K562 (cell line): ENCODE measurements around the gene DOK3. TPM values are rescaled to one million over a fixed set of nuclear protein-coding genes. Genes with fewer than 3 reads are reported as not detected.

Source experiments
- ATAC-seq: fragments of 200-7000 bp; cut with Tn5 transposase; 3 replicates; pipeline ENCODE4 v1.9.1; 2020; ENCODE audit warnings: moderate library complexity
- BruUV-seq: library from RNA; stranded (reverse); fragments of 400-500 nt; replicated peaks from 2 replicates; lab custom pipeline; 2021; lab: Mats Ljungman, UMichigan
- CTCF ChIA-PET: fragments of 300-600 bp; formaldehyde crosslinking; extraction: SDS; loops from one replicate; lab custom pipeline; 2021; ENCODE audit warnings: low intra/inter-chr PET ratio; lab: Yijun Ruan, JAX
- POLR2A ChIA-PET: fragments of 300-600, 350-650 bp; sonication (Branson Sonifier 250); formaldehyde crosslinking; extraction: SDS; loops from one replicate; lab custom pipeline; 2021; ENCODE audit warnings: antibody characterized with exemption, inconsistent platforms; lab: Yijun Ruan, JAX
- DNase-seq, 4 experiments: peaks; one replicate each; pipeline versions ENCODE4 v3.0.0 to v3.0.0-alpha.2; 2011 to 2018; ENCODE audit warnings: low spot score in 3 of 4, mixed read lengths in 3 of 4; ENCODE audit errors: extremely low read depth in 1 of 4
- FAIRE-seq: peaks from 2 replicates; lab custom pipeline; 2011; peaks lifted over from hg19 to GRCh38; lab: Jason Lieb, UNC
- H2AFZ ChIP-seq: 2 replicates; pipeline ENCODE4 v1.6.0; 2011; ENCODE audit warnings: low read depth, low read length, control low read depth, inconsistent platforms
- H3K27ac ChIP-seq: fragments of 200-600 bp; 3 replicates; pipeline ENCODE4 v1.8.0; 2011; ENCODE audit warnings: low read depth, mild to moderate bottlenecking, control low read depth, inconsistent platforms, low read length, moderate library complexity, mixed read lengths; ENCODE audit errors: extremely low read depth
- H3K27me3 ChIP-seq, 2 experiments: fragments of 300-600 bp in 1 of 2; 2 replicates in 1 of 2; 3 replicates in 1 of 2; pipeline versions ENCODE4 v1.6.0 to v1.8.0; 2011; ENCODE audit warnings: inconsistent platforms in 2 of 2, low read length in 2 of 2, mild to moderate bottlenecking in 1 of 2, mixed read lengths in 1 of 2, moderate library complexity in 1 of 2; ENCODE audit not compliant: control insufficient read depth in 2 of 2, insufficient read depth in 2 of 2
- H3K36me3 ChIP-seq: fragments of 300-600 bp; 3 replicates; pipeline ENCODE4 v1.8.0; 2011; ENCODE audit warnings: mild to moderate bottlenecking, low read length, inconsistent platforms; ENCODE audit not compliant: control insufficient read depth, insufficient read depth
- H3K4me1 ChIP-seq, 2 experiments: fragments of 200-600 bp in 1 of 2; replicated peaks in 1 of 2; 2 replicates in 1 of 2; 3 replicates in 1 of 2; pipeline versions ENCODE4 v1.5.1 to v1.8.0; 2011; ENCODE audit warnings: inconsistent platforms in 2 of 2, low read length in 2 of 2, mild to moderate bottlenecking in 1 of 2, mixed read lengths in 1 of 2, moderate library complexity in 1 of 2; ENCODE audit not compliant: control insufficient read depth in 2 of 2, insufficient read depth in 2 of 2
- H3K4me2 ChIP-seq: 2 replicates; pipeline ENCODE4 v1.6.1; 2011; ENCODE audit warnings: low read length, control low read depth, inconsistent platforms, mixed read lengths; ENCODE audit not compliant: insufficient read depth
- H3K4me3 ChIP-seq: fragments of 200-600 bp; sonication (generic), shearing (Covaris generic); 2 replicates; pipeline ENCODE4 v1.5.1; 2016; ENCODE audit warnings: control low read depth, inconsistent platforms
- H3K79me2 ChIP-seq: fragments of 200-600 bp; 3 replicates; pipeline ENCODE4 v1.8.0; 2011; ENCODE audit warnings: low read length, inconsistent platforms; ENCODE audit not compliant: control insufficient read depth, insufficient read depth
- H3K9ac ChIP-seq, 2 experiments: 2 replicates each; pipeline versions ENCODE4 v1.6.0 to v1.6.1; 2011; ENCODE audit warnings: low read depth in 2 of 2, low read length in 2 of 2, control low read depth in 1 of 2, inconsistent platforms in 1 of 2, mild to moderate bottlenecking in 1 of 2, mixed read lengths in 1 of 2; ENCODE audit not compliant: insufficient read depth in 1 of 2
- H3K9me1 ChIP-seq: one replicate; pipeline ENCODE4 v1.6.0; 2011; ENCODE audit warnings: inconsistent platforms, mild to moderate bottlenecking, low read length, moderate library complexity; ENCODE audit not compliant: control insufficient read depth, insufficient read depth
- H3K9me3 ChIP-seq: replicated peaks from 2 replicates; pipeline ENCODE4 v1.5.1; 2011; ENCODE audit warnings: low read depth, low read length, inconsistent platforms; ENCODE audit not compliant: control insufficient read depth, insufficient read depth
- H4K20me1 ChIP-seq: replicated peaks from 2 replicates; pipeline ENCODE4 v1.6.1; 2011; ENCODE audit warnings: low read length, inconsistent platforms, mixed read lengths; ENCODE audit not compliant: control insufficient read depth, insufficient read depth
- ATF1 ChIP-seq, 2 experiments: fragments of 450-650 bp in 1 of 2; IDR thresholded peaks; 2 replicates each; pipeline ENCODE4 v1.6.1; 2016; ENCODE audit warnings: missing compliant biosample characterization in 1 of 2, missing genetic modification characterization in 1 of 2
- CBFB ChIP-seq: sonication (generic); formaldehyde crosslinking; IDR thresholded peaks from 2 replicates; pipeline ENCODE4 v1.4.0; 2020; ENCODE audit warnings: mild to moderate bottlenecking, missing genetic modification reagents
- EGR1 ChIP-seq: fragments of 450-650 bp; conservative IDR thresholded peaks from 2 replicates; pipeline ENCODE4 v1.6.1; 2017; ENCODE audit warnings: mild to moderate bottlenecking
- ESRRA ChIP-seq: fragments of 450-650 bp; IDR thresholded peaks from 2 replicates; pipeline ENCODE4 v1.6.1; 2014; ENCODE audit warnings: low read depth, mild to moderate bottlenecking, moderate library complexity, borderline replicate concordance
- ETS1 ChIP-seq: conservative IDR thresholded peaks from 2 replicates; pipeline ENCODE4 v1.6.1; 2011; ENCODE audit warnings: low read depth, mild to moderate bottlenecking, low read length; ENCODE audit not compliant: control insufficient read depth
- ETV1 ChIP-seq: fragments of 450-650 bp; conservative IDR thresholded peaks from 2 replicates; pipeline ENCODE4 v1.6.1; 2016; ENCODE audit warnings: missing genetic modification characterization, control low read depth, low read depth, missing compliant biosample characterization
- GATAD2B ChIP-seq: fragments of 450-650 bp; IDR thresholded peaks from 2 replicates; pipeline ENCODE4 v1.6.1; 2017; ENCODE audit warnings: mild to moderate bottlenecking, borderline replicate concordance
- ILF3 ChIP-seq: fragments of 450-650 bp; IDR thresholded peaks from 2 replicates; pipeline ENCODE4 v1.6.1; 2018; ENCODE audit warnings: antibody characterized with exemption, mild to moderate bottlenecking, moderate library complexity, borderline replicate concordance
- MYNN ChIP-seq, 2 experiments: sonication (generic); formaldehyde crosslinking in 1 of 2; IDR thresholded peaks; 2 replicates each; pipeline versions ENCODE4 v1.5.0 to v1.6.1; 2016 to 2020; ENCODE audit warnings: antibody characterized with exemption in 1 of 2, missing genetic modification reagents in 1 of 2
- PTTG1 ChIP-seq: fragments of 450-650 bp; IDR thresholded peaks from 2 replicates; pipeline ENCODE4 v1.6.1; 2016; ENCODE audit warnings: low read depth, mild to moderate bottlenecking, missing genetic modification characterization, missing compliant biosample characterization
- SMARCB1 ChIP-seq: IDR thresholded peaks from 2 replicates; pipeline ENCODE4 v1.6.1; 2011; ENCODE audit warnings: improper control_type of control experiment, low read depth; ENCODE audit not compliant: insufficient read length
- TAF1 ChIP-seq: IDR thresholded peaks from 2 replicates; pipeline ENCODE4 v1.6.1; 2011; ENCODE audit warnings: mild to moderate bottlenecking, low read length, moderate library complexity; ENCODE audit not compliant: insufficient read depth, control insufficient read depth, severe bottlenecking; ENCODE audit errors: extremely low read depth
- XRCC5 ChIP-seq: fragments of 200-400 bp; formaldehyde crosslinking; IDR thresholded peaks from 2 replicates; pipeline ENCODE4 v1.6.1; 2017; ENCODE audit warnings: low read depth, mild to moderate bottlenecking, low read length
- WGBS: fragments of 100-300 bp; shearing (Covaris generic); methylation state at CpG from one replicate; pipeline ENCODE4 v1.1.6; 2016; ENCODE audit warnings: low coverage, mixed read lengths; ENCODE audit not compliant: insufficient coverage; ENCODE audit errors: missing lambda C conversion rate; 5-methylcytosine and 5-hydroxymethylcytosine counted together
- in situ Hi-C: fragments of 300-500 bp; cut with MboI; formaldehyde crosslinking; loops from 4 replicates; pipeline ENCODE4 v1.15.0; 2018; ENCODE audit warnings: inconsistent platforms, mixed read lengths
- intact Hi-C: fragments of 100-400 bp; cut with micrococcal nuclease; formaldehyde crosslinking; loops from 2 replicates; pipeline ENCODE4 v1.14.2; 2022
- polyA plus RNA-seq, 8 experiments: library from polyadenylated mRNA; depleted of rRNA in 4 of 8; stranded (reverse) in 5 of 8; unstranded in 3 of 8; fragments of >200 nt; fragmentation: Nextera tagmentation in 2 of 8; fragmentation: Illumina TruSeq in 1 of 8; extraction: Ambion mirVana in 2 of 8; extraction: Trizol in 1 of 8; gene quantifications; 2 replicates each; pipeline versions ENCODE4 v1.2.1 to v1.2.3, GENCODE V29; 2011 to 2014; ENCODE audit warnings: inconsistent platforms in 1 of 8, missing spikeins in 1 of 8
- total RNA-seq, 7 experiments: library from RNA; depleted of rRNA in 6 of 7; stranded (reverse); fragments of >200 nt in 6 of 7; fragmentation: Illumina TruSeq in 2 of 7; extraction: Trizol in 2 of 7; gene quantifications; 2 replicates each; pipeline versions ENCODE4 v1.2.1 to v1.2.3, GENCODE V29; 2011 to 2021; ENCODE audit warnings: low replicate concordance in 1 of 7
- TF ChIP-seq, protein P1 (sequence below): fragments of 450-650 bp; IDR thresholded peaks from 2 replicates; pipeline ENCODE4 v1.6.1; 2018; ENCODE audit not compliant: partially characterized antibody

DOK3 gene
- total and polyA plus RNA-seq, 9 of the 15 experiments (the other 6 are each of a cell fraction or from before 2014, with no cell fraction given): 1.3 to 23.0 (median 8.0) TPM

DNA sequence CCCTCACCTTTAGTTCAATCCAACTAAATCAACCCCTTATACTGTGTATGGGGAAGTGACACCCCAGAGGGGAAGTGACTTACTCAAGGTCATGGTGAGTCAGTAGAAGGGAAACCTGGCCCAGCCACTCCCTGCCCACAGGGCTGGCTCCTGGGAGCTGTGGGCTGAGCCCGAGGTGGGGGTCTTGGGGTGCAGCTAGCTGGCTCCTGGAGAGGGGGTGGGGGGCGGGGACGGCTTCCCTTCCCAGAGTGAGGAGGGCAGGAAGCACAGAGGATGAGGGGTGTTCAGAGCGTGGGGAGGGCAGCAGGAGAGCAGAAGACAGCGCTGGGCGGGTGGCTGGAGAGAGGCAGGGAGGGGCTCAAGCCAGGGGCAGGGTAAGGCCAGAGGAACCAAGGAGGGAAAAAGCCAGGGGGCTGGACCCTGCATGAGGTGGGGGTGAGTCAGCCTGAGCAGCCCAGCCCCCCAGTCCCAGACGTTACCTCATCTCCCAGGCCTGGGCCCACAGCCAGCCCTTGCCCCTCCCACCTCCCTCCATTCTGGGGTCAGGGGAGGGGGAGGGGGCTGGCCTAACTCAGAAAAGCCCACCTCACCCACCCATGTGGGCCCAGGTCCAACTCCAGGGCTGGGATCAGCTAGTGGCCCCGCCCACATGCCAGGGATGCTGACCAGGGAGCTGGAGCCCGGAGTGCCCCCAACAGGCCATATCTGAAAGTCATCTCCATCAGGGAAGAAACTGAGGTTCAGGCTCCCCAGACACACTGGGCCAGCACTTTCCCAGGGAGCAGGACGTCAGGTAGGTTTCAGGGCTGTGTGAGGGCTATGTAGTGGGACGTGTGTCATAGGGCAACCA is 15.1 kb downstream of the DOK3 start:
- Histone ChIP-seq H3K27me3 (no peaks in the 10 kb centered on the region), H3K9me1 (no peaks in the 10 kb centered on the region), H3K27ac (peak overlapping the region; percentile 95), H2AFZ (no peak overlapping the region), H3K79me2 (peaks cover 51% of the 10 kb centered on the region), H3K36me3 (peaks cover 58% of the 10 kb centered on the region; the same call in 2 of the 3 replicates), H3K4me3 (no peak overlapping the region), H3K9ac (peak overlapping the region; percentile 89 to 98), H3K9me3 (no peaks in the 10 kb centered on the region), H3K4me1 (peaks cover 51 to 97% of the 10 kb centered on the region in 2 experiments), H4K20me1 (peaks cover 3% of the 10 kb centered on the region; the same call in 1 of the 2 replicates), H3K4me2 (peak overlapping the region; percentile 52)
- POLR2A ChIA-PET: interaction anchor here (0.5 to 4.0 kb wide), 13 partner anchors 9 to 381 kb away, joined by 3 to 21 read pairs (median 4); partner anchors contain the start of gene DOK3
- peak; percentile 60 to 78 (median 64) for DNase-seq
- ATAC-seq: peak; percentile 1
- FAIRE-seq: peak; percentile 87
- CTCF ChIA-PET: interaction anchor here (1.1 kb wide), 1 partner anchor 91 kb away, joined by 3 read pairs; no protein-coding TSS in a partner anchor
- 48% methylated on average over 6 of the region's 11 CpGs for WGBS
- in situ Hi-C loops: no loop called here
- no TSS peak for BruUV-seq
- intact Hi-C loops: loop anchor here (5.0 kb wide), 1 partner anchor 177 kb away; no protein-coding TSS in a partner anchor
- TF ChIP-seq CBFB (CRISPR knock-in tag): 0 out of 2 replicates have a peak, but pooled peaks have one; percentile 0
- TF ChIP-seq PTTG1 (tag): no peak
- 0 out of 2 replicates have a peak, but pooled peaks have one; percentile 28 for TF ChIP-seq XRCC5
- 0 out of 2 replicates have a peak, but pooled peaks have one; percentile 18 for TF ChIP-seq EGR1
- TF ChIP-seq GATAD2B: no peak
- 0 out of 2 replicates have a peak, but pooled peaks have one; percentile 54 for TF ChIP-seq ETS1
- peak; percentile 49; the same call in 1 of the 2 replicates for TF ChIP-seq MYNN (IDR thresholded peaks at IDR 0.05)
- no peak for TF ChIP-seq MYNN (CRISPR knock-in tag; IDR thresholded peaks at IDR 0.05)
- TF ChIP-seq SMARCB1: no peak
- TF ChIP-seq, protein P1, sequence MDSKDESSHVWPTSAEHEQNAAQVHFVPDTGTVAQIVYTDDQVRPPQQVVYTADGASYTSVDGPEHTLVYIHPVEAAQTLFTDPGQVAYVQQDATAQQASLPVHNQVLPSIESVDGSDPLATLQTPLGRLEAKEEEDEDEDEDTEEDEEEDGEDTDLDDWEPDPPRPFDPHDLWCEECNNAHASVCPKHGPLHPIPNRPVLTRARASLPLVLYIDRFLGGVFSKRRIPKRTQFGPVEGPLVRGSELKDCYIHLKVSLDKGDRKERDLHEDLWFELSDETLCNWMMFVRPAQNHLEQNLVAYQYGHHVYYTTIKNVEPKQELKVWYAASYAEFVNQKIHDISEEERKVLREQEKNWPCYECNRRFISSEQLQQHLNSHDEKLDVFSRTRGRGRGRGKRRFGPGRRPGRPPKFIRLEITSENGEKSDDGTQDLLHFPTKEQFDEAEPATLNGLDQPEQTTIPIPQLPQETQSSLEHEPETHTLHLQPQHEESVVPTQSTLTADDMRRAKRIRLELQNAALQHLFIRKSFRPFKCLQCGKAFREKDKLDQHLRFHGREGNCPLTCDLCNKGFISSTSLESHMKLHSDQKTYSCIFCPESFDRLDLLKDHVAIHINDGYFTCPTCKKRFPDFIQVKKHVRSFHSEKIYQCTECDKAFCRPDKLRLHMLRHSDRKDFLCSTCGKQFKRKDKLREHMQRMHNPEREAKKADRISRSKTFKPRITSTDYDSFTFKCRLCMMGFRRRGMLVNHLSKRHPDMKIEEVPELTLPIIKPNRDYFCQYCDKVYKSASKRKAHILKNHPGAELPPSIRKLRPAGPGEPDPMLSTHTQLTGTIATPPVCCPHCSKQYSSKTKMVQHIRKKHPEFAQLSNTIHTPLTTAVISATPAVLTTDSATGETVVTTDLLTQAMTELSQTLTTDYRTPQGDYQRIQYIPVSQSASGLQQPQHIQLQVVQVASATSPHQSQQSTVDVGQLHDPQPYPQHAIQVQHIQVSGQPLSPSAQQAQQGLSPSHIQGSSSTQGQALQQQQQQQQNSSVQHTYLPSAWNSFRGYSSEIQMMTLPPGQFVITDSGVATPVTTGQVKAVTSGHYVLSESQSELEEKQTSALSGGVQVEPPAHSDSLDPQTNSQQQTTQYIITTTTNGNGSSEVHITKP: no peak
- peak; percentile 65; the same call in 1 of the 2 replicates for TF ChIP-seq ILF3
- TF ChIP-seq ESRRA: peak; percentile 93
- TF ChIP-seq ETV1 (tag): peak; percentile 39; the same call in 1 of the 2 replicates
- TF ChIP-seq TAF1: peak; percentile 7
- TF ChIP-seq ATF1 (CRISPR knock-in tag; IDR thresholded peaks at IDR 0.05): no peak
- TF ChIP-seq ATF1 (tag; IDR thresholded peaks at IDR 0.05): no peak
